Activated CD8-positive, alpha-beta memory T cell treated with anti-CD3 and anti-CD28 coated beads, Interleukin-2, amount 50 U/mL, for 48 hours (primary cell): ENCODE results near the gene MFSD2A.
"Not testable (repeated sequence)": the region's sequence is repeated elsewhere in the genome, so short reads cannot be mapped to it uniquely, and the experiment has no call there.

ENCODE experiments used
- DNase-seq: peaks from one replicate; pipeline ENCODE4 v3.0.0-alpha.2; 2020

The MFSD2A gene

DNA sequence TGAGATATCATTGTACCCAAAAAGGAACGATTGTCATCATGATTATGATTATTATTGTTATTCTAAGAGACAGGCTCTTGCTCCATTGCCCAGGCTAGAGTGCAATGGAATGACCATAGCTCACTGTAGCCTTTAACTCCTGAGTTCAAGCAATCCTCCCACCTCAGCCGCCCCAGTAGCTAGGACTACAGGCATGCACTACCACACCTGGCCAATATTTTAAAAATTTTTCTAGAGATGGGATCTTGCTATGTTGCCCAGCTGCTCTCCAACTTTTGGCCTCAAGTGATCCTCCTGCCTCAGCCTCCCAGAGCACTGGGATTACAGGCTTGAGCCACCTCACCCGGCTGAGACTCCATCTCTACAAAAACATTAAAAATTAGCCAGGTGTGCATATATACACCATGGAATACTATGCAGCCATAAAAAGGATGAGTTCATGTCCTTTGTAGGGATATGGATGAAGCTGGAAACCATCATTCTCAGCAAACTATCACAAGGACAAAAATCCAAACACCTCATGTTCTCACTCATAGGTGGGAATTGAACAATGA is 52.6 kb downstream of the MFSD2A start:
- not testable (repeated sequence) for DNase-seq

DNA sequence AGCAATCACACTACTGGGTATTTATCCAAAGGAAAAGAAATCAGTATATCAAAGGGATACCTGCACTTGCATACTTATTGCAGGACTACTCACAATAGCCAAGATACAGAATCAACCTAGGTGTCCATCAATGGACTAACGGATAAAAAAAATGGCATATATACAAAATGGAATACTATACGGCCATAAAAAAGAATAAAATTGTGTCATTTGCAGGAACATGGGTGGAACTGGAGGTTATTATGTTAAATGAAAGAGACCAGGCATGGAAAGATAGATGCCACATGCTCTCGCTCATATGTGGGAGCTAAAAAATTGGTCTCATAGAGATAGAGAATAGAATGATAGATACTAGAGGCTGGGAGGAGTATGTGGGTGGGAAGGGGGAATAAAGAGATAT is 56.3 kb downstream of the MFSD2A start:
- DNase-seq: no peak

DNA sequence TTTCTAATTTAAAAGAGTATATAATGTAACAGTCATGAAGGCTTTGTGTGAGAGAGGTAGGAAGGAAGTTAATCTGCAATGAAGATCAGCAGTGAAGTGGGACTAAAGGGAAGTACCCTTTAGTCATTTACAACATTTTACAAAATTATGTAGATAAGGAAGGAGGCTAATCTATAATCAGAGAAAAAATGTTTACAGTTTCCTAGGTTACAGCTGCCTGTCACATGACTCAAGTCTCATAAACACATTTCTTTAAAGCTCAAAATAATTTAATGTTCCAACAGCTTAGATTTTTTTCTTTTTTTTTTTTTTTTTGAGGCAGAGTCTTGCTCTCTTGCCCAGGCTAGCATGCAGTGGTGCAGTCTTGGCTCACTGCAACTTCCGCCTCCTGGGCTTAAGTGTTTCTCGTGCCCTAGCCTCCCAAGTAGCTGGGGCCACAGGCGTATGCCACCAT is 59.3 kb downstream of the MFSD2A start:
- no peak for DNase-seq

DNA sequence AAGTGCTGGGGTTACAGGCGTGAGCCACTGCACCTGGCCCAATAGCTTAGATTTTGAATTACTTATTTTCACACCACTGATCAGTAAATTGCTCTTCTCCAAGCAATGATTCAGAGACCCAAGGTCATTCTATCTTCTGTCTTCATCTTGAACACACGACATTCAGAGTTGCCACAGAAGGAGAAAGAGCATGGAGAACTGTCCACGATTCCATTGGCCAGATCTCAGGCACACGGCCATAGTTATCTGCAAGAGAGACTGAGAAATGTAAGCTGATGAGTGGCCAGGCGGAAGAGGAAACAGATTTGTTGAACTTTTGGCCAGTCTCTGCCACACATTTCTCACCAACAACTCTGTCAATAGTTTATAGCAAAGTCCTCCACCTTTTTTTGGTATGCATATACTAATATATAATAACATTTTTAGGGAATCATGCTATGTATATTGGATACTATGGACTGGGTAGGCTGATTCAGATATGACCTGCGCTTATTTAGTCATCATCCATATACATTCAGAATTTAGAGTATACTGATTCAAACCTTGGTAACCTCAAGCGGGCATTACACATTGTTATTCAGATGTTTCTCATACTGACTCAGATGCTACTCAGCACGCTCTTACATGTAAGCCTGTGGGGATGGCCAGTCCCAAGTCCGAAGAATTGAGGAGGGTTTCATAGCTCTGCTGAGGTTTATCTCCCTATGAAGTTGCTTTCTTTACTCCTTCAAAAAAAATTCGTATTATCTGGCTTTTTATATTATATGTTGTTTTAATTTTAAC is 60.1 kb downstream of the MFSD2A start:
- DNase-seq: no peak

DNA sequence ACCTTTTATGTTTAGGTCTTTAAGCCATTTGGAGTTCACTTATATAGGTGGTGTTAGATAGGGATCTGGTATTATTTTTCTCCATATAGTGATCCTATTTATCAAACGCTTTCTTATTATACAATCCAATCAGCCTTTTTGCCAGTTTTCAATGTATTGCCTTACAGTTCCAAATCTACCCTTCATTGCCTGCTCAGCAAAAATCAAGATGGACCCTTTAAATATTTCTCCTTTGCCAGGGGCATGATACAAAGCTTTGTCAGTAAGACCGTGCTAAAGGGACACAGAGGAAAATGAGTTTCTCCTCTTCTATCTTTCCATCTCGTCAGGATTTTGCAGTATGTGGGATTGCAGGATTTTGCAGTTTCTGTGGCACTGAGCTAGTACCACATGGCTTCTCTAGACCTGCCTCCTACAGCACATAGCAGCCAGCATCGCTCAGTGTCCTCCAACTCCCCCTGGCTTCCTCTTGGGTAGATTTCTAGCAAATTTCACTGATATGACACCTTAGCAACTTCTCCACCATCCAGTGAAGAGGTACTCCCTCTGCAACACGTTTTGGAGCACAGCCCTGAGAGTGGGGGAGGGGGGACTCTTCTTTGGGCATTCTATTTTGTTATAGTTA is 63.1 kb downstream of the MFSD2A start:
- DNase-seq: no peak
